HG02642 (cell line): ENCODE data around the gene TRPM5.

ENCODE experiments used
- ATAC-seq: cut with Tn5 transposase; IDR thresholded peaks from one replicate; pipeline ENCODE4 v1.9.1; 2021; ENCODE audit warnings: mild to moderate bottlenecking; ENCODE audit not compliant: unreplicated experiment, poor library complexity

TRPM5 gene

DNA sequence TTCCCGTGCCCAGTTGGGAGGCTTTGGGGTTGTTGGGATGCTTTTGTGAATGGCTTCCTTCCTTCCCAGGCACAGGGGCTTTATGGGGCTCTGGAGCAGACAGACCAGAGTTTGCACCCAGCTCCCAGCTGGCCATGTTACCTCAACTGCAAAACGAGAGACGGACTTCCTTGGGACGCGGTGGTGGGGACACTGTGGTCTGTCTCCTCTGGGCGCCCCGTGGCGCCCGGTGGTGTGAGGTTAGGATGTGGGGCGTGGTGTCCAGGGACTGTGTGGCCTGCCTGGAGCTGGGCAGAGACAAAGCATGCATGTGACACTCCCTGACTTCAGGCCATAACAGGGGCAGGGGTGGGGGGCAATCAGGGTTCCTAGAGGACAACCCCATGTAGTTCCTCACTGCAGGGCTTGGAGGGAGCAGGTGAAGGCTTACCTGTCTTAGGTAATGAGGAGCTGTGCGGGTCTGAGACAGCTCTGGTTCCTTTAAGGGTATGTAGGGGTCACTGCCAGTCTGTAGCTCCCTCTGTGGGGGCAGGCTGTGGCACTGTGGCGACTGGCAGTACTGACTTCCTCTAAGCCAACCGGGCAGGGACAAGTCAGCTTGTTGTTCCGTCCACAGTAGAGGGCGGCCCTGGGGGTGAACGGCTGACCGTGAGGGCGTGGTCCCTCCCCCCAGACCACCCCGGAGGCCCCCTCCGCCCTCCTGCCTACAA is 14.9 kb upstream of the TRPM5 start:
- no peak for ATAC-seq

DNA sequence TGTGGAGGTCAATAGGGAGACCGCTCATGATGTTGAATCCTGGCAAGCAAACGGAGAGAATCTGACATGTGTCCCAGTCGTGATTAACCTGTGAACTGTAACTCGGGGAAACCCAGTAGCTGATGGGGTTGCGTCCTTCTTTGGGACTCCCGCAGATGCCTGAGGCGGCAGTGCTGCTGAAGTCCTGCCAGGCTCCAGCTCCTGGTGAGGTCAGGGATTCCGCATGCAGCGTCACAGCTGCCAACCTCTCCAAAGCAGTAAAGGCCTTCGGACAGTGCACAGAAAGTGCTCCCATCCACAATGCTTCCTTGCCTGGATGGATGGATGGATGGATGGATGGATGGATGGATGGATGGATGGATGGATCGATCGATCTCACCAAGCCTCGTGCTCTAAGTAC is 14.0 kb upstream of the TRPM5 start:
- ATAC-seq, result no peak

DNA sequence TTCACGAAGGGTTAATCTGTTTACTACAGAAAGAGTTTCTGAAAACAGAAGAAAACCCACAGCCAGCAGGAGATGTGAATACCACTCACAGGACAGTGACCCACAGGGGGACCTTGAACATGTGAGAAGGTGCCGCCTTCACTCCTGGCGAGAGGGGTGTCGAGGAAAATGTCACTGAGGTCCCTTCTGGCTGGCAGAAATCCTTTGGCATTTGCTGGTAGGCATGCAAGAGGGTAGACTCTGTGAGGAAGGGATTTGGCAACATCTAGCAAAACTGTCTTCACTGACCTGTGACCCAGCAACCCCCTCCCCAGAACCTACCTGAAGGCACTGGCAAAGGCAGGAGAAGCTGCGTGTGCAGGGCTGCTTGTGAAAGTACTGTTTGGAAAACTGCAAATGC is 9.1 kb upstream of the TRPM5 start:
- no peak for ATAC-seq

DNA sequence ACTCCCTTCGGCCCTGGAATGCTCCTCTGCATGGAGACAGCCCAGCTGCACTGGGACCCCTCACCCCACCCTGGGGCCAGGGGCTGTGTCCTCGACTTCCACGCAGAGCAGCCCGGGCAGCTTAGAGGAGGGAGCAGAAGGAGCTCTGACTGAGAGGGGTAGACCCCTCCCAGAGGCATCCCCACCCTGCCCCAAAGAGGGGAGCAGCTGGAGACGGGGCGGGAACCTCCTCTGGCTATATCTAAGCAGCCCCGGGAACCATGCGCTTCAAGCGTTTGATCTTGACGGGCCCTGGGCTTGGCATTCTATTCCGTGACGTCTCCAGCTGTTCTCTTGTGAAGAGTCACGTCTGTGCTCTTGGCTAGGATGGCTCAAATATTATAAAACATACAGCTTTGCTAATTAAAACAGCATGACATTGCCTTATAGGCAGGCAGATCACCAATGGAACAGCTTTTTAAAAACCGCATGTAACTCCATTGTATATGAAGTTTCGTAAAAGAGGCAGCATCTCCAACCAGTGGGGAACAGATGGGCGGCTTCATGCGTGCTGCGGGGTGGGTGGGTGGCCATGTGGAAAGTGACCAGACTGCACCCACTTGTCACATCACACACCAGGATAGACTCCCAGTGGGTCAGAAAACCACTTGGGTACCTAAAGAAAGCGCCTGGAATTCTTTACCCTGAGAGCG is 8.2 kb upstream of the TRPM5 start:
- ATAC-seq, result no peak

DNA sequence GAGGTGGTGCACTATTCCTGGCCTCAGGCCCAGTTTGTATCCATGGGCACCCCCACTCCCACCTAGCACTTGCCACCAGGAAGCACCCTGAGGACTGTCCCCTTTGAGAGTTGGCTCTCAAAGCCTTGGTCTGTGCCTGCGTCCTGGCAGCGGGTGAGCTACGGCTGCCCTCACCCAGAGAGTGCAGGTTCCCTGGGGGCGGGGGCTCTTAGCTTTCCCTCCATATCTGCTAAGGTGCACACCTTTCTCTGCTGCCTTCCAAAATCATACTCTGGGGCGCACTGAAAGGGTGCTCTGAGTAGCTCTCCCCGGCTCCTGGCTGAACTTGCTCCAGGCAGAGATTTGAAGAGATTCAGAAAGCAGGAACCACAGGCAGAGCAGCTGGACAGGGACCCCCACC is 7.6 kb upstream of the TRPM5 start:
- no peak for ATAC-seq

DNA sequence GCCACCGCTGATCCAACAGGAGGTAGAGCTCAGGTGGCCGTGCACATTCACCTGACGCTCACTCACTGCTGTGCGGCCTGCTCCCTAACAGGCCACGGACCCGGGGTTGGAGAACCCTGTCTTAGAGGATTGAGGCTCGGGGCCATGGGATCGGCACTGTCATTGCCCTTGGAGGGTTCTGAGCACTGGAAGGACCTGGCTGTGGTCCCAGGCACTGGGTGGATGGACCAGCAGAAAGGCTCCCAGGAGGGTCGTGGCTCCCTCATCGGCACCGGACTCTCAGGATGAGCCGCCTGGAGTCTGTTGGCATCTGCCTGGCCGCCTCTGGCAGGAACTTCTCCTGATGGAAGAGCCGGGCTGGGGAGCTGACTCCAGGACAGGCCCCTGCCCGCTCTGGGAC is 7.0 kb upstream of the TRPM5 start:
- ATAC-seq, result no peak

DNA sequence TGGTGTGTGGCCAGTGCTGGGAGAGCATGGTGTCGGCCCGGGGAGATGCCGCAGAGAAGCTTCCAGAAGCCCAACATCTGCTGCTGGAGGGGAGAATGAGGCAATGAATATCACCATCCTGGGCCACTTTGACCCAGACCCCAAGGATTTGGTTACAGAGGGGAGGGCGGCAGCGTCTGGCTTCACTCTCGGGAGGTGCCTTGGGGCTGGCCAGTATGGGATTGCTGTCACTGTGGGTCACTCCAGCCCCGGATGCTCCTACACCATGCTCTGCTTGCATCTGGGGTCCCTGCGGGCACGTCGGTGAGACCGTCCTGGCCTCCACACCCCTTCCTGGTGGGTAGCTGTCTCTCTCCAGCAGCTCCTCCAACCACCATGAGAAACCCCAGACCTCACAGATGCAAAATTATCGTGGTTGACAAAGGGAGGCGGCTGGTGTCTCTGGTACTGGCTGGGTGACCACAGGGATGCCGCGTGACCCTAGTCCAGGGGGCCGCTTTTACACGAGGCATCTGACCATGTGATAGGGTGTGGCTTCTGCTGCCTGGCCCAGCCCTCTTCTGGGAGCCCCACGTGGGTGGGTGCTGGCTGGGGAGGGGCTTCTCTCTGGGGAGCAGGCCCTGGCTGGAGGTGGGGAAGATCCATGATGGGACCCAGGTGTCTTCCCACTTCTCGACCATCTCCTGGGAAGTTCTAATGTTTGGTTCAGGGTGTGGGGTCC is 6.2 kb upstream of the TRPM5 start:
- no peak for ATAC-seq

DNA sequence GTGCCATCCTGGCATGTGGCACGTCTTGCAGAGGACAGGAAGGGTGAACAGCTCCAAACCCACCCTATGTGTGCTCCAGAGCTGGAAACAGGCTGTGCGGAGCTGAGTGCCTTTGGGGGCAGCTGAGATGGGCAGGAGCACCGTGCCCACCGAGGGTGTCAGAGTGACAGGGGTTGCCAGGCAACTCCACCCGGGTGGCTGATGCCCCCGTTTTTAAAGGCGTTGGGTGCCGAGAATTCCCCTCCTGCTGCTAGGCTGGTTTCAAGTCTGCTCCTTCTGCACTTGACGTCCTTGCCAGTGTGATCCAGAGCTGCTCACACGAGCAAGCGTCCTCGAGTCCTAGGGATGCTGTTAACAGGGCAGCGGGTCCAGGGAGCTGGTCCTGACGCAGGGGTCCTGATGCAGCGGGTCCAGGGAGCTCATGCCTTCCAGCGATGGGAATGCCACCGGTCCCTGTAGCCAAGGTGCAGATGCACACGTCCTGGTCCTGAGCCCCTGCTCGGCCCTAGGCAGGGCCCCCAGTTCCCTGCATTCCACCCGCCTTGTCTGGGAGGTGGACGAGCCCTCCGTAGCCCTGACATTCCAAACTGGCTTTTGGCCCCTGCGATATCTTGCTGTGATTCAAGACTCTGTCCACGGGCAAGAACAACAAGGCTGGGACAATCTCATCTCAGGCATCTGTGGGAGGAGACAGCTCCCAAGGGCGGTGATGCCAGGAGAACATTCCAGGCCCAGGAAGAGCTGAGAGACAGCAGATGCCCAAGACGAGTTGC is 5.4 kb upstream of the TRPM5 start:
- no peak for ATAC-seq

DNA sequence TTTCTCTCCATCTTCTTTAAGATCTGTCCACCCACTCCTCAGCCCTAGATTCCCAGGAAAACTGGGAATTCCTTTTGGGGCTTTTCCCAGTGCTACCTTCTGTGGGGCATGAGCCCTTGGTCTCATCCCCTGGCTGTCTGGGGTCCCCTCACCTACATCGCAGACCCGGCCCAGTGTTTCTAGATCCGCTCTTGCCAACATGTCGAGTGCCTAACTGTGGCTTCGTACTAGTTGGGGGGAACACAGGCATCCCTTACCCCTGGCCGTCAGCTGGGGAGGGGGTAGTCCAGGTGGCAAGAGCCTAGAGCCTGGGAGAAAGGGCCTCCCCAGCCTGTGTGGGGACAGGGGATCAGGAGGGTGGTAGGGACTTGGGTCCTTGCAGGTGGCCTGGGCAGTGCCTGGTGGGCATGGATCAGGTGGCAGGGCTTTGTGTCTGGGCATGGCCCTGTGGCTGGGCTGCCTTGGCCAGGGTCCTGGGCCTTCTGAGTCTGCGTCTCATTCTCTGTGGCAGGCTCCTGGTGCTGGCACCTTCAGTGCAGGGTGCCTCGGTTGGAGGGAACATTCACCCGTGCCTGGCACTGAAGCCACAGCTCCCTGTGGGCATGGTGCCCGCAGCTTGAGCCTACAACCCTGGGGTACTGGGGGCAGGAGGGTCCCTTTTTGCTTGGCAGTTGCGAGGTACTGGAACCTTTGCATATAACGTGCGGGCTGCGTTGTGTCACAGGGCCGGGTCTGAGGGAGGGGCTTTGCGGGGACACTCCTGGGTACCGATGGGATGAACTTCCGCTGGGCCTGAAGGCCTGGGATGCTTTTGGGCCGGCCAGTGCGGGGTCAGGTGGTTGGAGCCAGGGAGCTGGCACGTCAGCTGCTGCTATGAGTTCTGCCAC is 4.6 kb upstream of the TRPM5 start:
- ATAC-seq, result no peak

DNA sequence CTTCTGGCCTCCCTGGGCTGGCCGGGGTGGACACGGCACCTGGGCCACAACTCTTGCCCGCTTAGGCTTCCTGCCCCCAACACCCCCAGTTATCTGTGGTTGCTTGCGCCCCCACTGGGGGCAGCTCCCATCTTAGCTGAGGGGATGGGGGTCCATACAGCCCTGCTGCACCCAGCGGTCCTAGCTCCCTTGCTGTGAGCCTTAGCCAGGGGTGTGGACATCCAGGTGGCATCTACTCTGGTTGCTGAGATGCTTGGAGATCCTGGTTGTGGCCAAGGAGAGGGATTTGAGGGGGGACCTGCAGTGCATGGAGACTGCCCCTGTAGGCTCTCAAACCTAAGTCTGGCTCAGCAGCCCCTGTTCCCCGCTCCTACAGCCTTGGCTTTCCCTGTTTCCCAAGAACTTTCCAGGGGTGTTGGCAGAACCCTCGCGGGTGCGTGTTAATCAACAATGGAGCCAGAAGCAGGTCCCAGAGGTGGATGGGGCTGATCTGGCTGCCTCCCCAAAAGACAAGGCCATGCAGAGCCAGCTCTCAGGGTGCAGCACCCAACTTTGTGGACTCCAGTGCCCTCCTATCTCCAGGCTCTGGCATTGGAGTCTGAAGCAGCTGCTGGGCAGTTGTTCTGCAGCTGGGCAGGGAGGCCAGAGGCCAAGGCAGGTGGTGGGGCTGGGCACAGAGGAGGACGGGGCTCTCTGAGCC is 3.8 kb upstream of the TRPM5 start:
- ATAC-seq, result no peak

DNA sequence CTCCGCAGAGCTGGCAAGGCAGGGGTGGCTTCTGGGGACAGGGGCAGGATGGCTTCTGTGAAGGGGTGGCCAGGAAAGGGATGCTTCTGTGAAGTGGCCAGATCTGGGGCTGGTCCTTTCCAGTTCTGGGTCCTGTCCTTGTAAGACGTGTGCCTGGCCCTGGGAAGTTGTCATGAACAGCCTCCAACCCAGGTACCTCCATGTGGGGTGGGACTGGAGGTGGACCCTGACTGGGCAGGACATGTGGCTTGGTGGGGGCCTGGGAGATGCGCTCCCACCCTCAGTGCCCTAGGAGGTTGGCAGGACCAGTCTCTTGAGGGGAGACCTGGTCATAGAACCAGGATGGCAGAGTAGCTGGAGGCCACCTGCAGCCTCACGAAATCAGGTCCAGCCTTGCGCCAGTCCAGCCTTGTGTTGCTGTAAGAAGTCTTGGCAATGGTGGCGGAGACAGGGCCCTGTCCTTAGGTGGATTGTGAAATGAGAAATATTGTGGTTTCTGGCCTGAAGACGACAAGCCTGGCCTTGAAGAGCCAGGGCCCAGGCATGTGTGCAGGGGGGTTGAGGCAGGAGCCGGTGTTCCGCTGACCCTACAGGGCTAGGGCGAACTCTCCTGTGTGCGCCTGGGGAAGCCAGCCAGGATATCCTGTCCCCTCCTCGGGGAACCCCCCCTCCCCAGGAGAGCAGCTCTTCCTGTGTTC is 3.1 kb upstream of the TRPM5 start:
- no peak for ATAC-seq

DNA sequence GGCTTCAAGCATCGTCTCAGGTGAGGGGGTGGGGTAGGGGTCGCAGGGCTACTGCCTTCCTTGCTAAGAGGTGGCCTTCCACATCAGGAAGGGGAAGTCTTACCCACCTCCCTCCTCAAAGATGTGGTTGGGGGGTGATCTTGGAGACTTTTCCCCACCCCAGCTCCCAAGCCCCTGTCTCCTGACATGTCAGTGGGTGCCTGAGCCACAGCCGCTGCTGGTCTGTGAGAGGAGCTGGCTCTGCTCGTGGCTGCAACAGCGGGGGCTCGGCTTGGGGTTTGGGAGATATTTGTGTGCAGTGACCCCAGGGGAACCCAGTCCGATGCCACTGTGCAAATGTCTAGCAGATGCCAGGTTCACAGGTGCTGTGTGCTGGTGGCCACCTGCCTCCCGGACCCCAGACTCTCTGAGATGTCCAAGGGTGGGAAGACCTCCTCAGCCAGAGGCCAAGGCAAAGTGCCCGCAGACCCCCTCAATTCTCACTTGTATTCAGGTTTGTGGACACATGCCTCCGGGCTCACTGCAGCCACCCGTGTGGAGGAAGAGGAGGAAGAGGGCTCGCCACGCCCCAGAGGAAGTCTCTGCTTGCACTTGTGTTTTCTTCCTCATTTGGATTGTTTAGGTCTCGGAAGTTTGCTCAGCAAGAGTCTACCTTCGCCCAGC is 2.4 kb upstream of the TRPM5 start:
- no peak for ATAC-seq

DNA sequence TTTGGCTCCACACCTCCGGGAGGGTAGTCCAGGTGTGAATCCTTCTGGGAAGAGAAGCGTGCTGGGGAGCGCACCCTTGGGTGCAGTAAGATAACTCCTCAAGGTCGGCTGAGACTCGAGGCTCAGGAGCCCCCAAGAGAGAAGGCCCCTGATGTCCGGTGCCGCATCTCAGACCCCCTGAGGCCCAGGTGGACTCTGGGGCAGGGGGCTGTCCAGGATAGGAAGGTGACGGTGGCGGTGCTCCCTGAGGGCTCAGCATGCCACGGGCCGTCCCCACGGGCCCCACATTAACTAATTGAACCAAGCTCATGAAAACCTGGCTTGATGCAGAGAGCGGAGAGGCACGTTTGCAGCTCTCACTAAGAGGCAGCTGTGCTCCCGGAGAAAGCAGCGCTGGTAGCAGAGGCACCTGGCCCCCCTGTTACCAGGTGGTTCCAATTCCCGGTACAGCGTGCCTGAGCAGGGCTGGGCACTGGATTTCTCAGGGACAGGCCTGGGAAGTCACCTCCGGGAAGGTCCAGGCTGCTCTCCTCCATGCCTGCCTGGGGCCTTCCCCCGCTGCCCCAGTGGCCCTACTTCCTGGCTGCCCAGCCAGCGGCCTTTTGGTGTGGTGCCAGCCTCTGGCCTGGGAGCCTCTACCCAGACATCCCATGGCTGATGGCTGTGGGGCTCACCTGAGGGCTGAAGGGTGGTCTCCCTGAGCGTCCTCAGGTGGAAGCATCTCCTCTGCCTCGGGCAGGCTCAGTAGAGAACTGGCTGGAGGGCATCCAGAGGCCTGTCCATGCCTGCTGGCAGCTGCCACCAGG is 1.6 kb upstream of the TRPM5 start:
- ATAC-seq, result no peak

DNA sequence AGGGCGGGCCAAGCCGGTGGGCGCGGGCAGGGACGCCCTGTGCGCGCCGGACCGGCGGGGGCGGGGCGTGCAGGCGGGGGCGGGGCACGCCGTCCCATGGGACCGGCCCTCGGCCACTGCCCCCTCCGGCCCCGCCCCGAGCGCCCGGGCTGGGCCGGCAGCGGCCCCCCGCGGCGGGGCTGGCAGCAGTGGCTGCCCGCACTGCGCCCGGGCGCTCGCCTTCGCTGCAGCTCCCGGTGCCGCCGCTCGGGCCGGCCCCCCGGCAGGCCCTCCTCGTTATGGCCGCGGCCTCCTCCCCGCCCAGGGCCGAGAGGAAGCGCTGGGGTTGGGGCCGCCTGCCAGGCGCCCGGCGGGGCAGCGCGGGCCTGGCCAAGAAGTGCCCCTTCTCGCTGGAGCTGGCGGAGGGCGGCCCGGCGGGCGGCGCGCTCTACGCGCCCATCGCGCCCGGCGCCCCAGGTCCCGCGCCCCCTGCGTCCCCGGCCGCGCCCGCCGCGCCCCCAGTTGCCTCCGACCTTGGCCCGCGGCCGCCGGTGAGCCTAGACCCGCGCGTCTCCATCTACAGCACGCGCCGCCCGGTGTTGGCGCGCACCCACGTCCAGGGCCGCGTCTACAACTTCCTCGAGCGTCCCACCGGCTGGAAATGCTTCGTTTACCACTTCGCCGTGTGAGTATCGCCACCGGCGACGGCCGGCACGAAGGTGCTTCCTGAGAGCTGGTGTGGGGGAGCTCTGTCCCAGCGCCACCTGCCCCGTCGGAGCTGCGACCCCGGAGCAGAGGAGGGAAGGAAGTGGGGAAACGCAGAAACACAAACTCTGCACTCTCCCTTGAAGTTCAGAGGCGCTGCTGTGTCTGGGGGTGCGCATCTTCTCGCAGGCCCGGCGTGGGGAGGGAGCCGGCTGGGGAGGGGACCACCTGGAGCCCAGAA is 769 bp upstream of the TRPM5 start, which contains the start of gene KCNQ1:
Gene KCNQ1, plus strand, starts transcription at position 188 of the 925 bp plus-strand sequence. Its CDS starts 91 bp downstream, at position 279.
- no peak for ATAC-seq

DNA sequence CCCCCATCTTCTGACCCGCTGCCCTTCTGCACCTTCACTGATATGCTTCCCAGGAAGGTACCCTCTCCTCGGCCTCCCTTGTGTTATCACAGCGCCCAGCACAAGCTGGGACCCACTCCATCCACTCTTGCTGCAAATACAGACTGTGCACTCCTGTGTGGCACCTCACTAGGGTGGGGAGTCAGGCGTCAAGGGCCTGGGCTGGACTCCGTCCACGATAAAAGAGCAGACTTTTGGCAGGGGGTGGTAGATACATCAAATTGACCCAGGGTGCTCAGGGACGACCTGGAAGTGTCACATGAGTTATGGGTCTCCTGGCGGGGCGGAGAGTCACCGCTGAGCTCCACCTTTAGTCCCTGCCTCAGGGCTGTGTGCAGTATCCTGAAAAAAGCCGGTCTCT is 908 bp downstream of the TRPM5 start:
- ATAC-seq, result no peak

DNA sequence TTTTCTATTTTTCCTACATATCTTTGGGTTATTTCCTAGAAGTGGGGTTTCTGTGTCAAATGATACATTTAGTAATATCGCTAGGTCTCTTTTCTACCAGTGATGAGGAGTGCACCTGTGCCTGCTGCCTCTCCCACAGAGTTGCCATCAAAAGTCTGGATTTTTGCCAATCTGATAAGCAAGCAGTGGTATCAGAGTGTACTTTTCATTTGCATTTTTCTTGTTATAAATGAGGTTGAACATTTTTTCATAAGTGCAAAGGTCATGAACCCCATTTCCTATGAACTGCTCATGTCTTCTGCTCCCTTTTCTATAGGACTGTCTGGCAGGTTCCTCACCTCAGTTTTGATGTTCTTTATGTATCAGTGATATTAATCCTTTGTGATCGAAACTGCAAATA is 1.7 kb downstream of the TRPM5 start:
- ATAC-seq, result no peak
